Kidney (tissue), 14 donors: ENCODE measurements around the gene KDR. TPM values are rescaled to one million over a fixed set of nuclear protein-coding genes. Genes with fewer than 3 reads are reported as not detected.

Source experiments
- DNase-seq, 5 donors: peaks; one replicate each; pipeline ENCODE4 v3.0.0-alpha.2; 2013 to 2020
- FAIRE-seq: peaks from 2 replicates; lab custom pipeline; 2012; peaks lifted over from hg19 to GRCh38; lab: Jason Lieb, UNC
- H3K27ac ChIP-seq, 2 donors: one replicate each; pipeline ENCODE4 v1.7.0; 2013; ENCODE audit warnings: low read depth in 2 of 2, low read length in 2 of 2, inconsistent platforms in 1 of 2
- H3K27me3 ChIP-seq: one replicate; pipeline ENCODE4 v1.7.1; 2013; ENCODE audit warnings: low read length, inconsistent platforms; ENCODE audit not compliant: control insufficient read depth, insufficient read depth
- H3K36me3 ChIP-seq, 3 donors: one replicate each; pipeline versions ENCODE4 v1.7.0 to v1.7.1; 2013; ENCODE audit warnings: low read length in 3 of 3, control low read depth in 1 of 3, inconsistent platforms in 1 of 3; ENCODE audit not compliant: insufficient read depth in 3 of 3, control insufficient read depth in 2 of 3
- H3K4me1 ChIP-seq, 3 donors: one replicate each; pipeline versions ENCODE4 v1.7.0 to v1.7.1; 2013; ENCODE audit warnings: low read length in 3 of 3, inconsistent platforms in 1 of 3, low read depth in 1 of 3; ENCODE audit not compliant: control insufficient read depth in 2 of 3, insufficient read depth in 2 of 3
- H3K4me3 ChIP-seq, 3 donors: one replicate each; pipeline versions ENCODE4 v1.7.0 to v1.8.1; 2013; ENCODE audit warnings: low read length in 3 of 3, control low read depth in 1 of 3, inconsistent platforms in 1 of 3
- H3K9ac ChIP-seq, 3 donors: one replicate each; pipeline versions ENCODE4 v1.7.0 to v1.7.1; 2013; ENCODE audit warnings: low read length in 3 of 3, control low read depth in 1 of 3, inconsistent platforms in 1 of 3
- H3K9me3 ChIP-seq, 3 donors: one replicate each; pipeline versions ENCODE4 v1.7.0 to v1.7.1; 2013; ENCODE audit warnings: low read length in 3 of 3, control low read depth in 1 of 3, inconsistent platforms in 1 of 3; ENCODE audit not compliant: control insufficient read depth in 2 of 3, insufficient read depth in 1 of 3
- intact Hi-C: fragments of 100-400 bp; cut with DNase I; formaldehyde crosslinking; loops from one replicate; pipeline ENCODE4 v1.11.1; 2022
- polyA plus RNA-seq: library from polyadenylated mRNA; stranded (reverse); fragments of 350-450 nt; fragmentation: Illumina TruSeq; extraction: RNeasy Lipid Tissue Mini Kit (QIAGEN cat#74804); gene quantifications from one replicate; pipeline ENCODE4 v1.2.3, GENCODE V29; 2014; ENCODE audit warnings: low read depth, low replicate concordance; ENCODE audit not compliant: insufficient read depth
- total RNA-seq: library from RNA; stranded (reverse); fragmentation: NEBNext Ultra II Directional; extraction: Animal tissue kit (Norgen Biotek cat#: 25700); gene quantifications from one replicate; pipeline ENCODE4 v1.2.1, GENCODE V29; 2021
- TF ChIP-seq, protein P1 (sequence below): IDR thresholded peaks from 3 replicates; pipeline ENCODE4 v1.5.1; 2012; ENCODE audit warnings: mild to moderate bottlenecking, moderate library complexity, borderline replicate concordance; ENCODE audit not compliant: insufficient read depth; ENCODE audit errors: extremely low read depth
- donor health status: control.
- donor health status: control.
- donor health status: control.
- donor health status: control.
- donor health status: control.
- donor health status: DM: yes; HTN: yes; CAD: no.
- donor health status: Normal renal cell carcinoma (clear cell type).

Gene KDR
- total and polyA plus RNA-seq, 2 donors from 2014 or later, result 20.4 to 28.8 TPM

DNA sequence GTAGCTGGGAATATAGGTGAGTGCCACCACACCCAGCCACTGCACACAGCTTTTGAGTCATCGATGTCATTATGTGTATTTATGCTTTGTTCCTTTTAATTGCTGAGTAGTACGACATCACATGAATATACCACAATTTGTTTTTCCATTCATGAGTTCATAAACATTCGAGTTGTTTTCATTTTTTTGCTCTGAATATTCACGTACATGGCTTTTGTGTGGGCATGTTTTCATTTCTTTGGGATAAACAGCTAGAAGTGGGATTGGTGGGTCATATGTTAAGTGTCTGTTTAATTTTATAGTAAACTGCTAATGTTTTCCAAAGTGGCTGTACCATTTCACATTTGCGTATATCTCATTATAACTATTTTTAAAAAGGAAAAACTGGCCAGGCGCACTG is 45.1 kb upstream of the KDR start:
- intact Hi-C loops, result no loop called here
- Histone ChIP-seq H3K4me3 (no peak overlapping the region), H3K9ac (no peak overlapping the region), H3K27ac (no peak overlapping the region), H3K27me3 (no peaks in the 10 kb centered on the region), H3K4me1 (no peaks in the 10 kb centered on the region), H3K9me3 (no peaks in the 10 kb centered on the region), H3K36me3 (no peaks in the 10 kb centered on the region)
- DNase-seq, result no peak
- TF ChIP-seq, protein P1, sequence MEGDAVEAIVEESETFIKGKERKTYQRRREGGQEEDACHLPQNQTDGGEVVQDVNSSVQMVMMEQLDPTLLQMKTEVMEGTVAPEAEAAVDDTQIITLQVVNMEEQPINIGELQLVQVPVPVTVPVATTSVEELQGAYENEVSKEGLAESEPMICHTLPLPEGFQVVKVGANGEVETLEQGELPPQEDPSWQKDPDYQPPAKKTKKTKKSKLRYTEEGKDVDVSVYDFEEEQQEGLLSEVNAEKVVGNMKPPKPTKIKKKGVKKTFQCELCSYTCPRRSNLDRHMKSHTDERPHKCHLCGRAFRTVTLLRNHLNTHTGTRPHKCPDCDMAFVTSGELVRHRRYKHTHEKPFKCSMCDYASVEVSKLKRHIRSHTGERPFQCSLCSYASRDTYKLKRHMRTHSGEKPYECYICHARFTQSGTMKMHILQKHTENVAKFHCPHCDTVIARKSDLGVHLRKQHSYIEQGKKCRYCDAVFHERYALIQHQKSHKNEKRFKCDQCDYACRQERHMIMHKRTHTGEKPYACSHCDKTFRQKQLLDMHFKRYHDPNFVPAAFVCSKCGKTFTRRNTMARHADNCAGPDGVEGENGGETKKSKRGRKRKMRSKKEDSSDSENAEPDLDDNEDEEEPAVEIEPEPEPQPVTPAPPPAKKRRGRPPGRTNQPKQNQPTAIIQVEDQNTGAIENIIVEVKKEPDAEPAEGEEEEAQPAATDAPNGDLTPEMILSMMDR, result no peak
- FAIRE-seq, result no peak

DNA sequence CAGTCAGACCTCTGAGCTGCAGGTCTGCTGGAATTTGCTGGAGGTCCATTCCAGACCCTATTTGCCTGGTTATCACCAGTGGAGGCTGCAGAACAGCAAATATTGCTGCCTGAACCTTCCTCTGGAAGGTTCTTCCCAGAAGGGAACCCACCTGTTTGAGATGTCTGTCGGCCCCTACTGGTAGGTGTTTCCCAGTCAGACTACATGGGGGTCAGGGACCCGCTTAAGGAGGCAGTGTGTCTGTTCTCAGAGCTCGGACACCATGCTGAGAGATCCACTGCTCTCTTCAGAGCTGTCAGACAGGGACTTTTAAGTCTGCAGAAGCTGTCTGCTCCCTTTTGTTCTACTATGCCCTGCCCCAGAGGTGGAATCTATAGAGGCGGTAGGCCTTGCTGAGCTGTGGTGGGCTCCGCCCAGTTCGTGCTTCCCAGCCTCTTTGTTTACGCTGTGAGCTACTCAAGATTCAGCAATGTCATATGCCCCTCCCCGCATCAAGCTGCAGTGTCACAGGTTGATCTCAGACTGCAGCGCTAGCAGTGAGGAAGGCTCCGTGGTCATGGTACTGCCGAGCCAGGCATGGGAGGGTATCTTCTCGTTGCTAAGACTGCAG is 44.1 kb upstream of the KDR start:
- FAIRE-seq, result no peak
- H3K36me3 ChIP-seq, result no peaks in the 10 kb centered on the region
- no peak overlapping the region for H3K27ac ChIP-seq
- TF ChIP-seq, protein P1, result no peak
- DNase-seq, result peak in 1 of 5 donors; percentile 27
- no peaks in the 10 kb centered on the region for H3K9me3 ChIP-seq
- no peaks in the 10 kb centered on the region for H3K27me3 ChIP-seq
- no peak overlapping the region for H3K4me3 ChIP-seq
- no peaks in the 10 kb centered on the region for H3K4me1 ChIP-seq
- intact Hi-C loops, result no loop called here
- H3K9ac ChIP-seq, result no peak overlapping the region

DNA sequence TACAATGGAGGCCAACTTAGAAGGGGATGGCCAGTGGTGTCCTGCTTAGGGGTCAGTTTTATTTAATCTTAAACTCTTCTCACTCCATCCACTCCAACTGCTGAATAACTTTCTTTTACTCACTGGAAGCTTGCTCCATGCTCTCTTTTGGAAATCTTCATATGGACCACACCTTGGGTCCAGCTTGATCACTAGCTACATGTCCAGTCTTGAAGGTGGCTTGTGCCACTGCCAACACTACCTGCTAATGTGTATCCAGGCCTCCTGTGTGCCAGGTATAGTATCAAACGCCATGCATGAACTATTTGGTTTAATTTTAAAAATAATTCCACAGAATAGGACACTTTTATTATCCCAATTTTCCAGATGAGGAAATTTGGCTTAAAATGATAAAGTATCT is 37.0 kb upstream of the KDR start:
- no peaks in the 10 kb centered on the region for H3K4me1 ChIP-seq
- H3K27me3 ChIP-seq, result no peaks in the 10 kb centered on the region
- no peak for FAIRE-seq
- no peak overlapping the region for H3K4me3 ChIP-seq
- no peaks in the 10 kb centered on the region for H3K9me3 ChIP-seq
- H3K36me3 ChIP-seq, result no peaks in the 10 kb centered on the region
- no peak overlapping the region for H3K27ac ChIP-seq
- no peak overlapping the region for H3K9ac ChIP-seq
- no peak for DNase-seq
- TF ChIP-seq, protein P1, result no peak
- intact Hi-C loops, result no loop called here

DNA sequence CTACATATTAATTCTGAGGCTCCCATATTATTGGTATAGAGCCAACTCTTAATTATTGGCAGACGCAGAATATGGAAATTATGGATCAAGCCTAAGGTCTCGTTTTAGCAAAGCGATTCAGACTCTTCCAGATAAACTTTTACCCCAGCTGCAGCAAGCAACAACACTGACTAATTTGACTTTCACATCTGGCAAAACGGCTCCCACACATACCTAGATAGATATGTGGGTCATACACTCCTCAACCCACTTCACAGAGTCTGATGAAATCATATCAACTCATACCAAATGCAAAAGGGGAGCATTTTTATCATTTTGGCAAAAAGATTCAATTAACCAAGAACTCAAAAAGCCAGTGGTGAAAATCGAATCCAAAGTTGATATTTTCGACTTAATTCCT is 36.3 kb upstream of the KDR start:
- DNase-seq (no peak), FAIRE-seq (no peak)
- no peaks in the 10 kb centered on the region for H3K4me1 ChIP-seq
- H3K27ac ChIP-seq, result no peak overlapping the region
- H3K27me3 ChIP-seq, result no peaks in the 10 kb centered on the region
- H3K9ac ChIP-seq, result no peak overlapping the region
- H3K4me3 ChIP-seq, result no peak overlapping the region
- intact Hi-C loops, result no loop called here
- TF ChIP-seq, protein P1, result no peak
- no peaks in the 10 kb centered on the region for H3K36me3 ChIP-seq
- H3K9me3 ChIP-seq, result no peaks in the 10 kb centered on the region
